SK-N-SH treated with all-trans-retinoic acid at 6 μM for 48 hours (cell line): ENCODE results near the gene LIN52.

Experiments used
- ATAC-seq: fragments of 200-7000 bp; cut with Tn5 transposase; 3 replicates; pipeline ENCODE4 v1.9.1; 2020; ENCODE audit warnings: mild to moderate bottlenecking, moderate library complexity
- ARNTL ChIP-seq: fragments of 450-650 bp; formaldehyde crosslinking; IDR thresholded peaks from 2 replicates; pipeline ENCODE4 v1.5.0; 2020; ENCODE audit warnings: low read depth, mild to moderate bottlenecking, moderate library complexity, borderline replicate concordance
- BACH2 ChIP-seq: fragments of 250-450 bp; sonication (Bioruptor Pico); IDR thresholded peaks from 2 replicates; pipeline ENCODE4 v1.9.0; 2021; ENCODE audit warnings: mild to moderate bottlenecking, borderline replicate concordance
- CSDC2 ChIP-seq: fragments of 250-450 bp; sonication (Bioruptor Pico); IDR thresholded peaks from 2 replicates; pipeline ENCODE4 v1.5.0; 2020; ENCODE audit warnings: mild to moderate bottlenecking, moderate library complexity
- ESRRG ChIP-seq: fragments of 250-450 bp; sonication (Bioruptor Pico); IDR thresholded peaks from 2 replicates; pipeline ENCODE4 v1.6.1; 2021; ENCODE audit warnings: mild to moderate bottlenecking
- GLIS3 ChIP-seq: fragments of 250-450 bp; sonication (Bioruptor Pico); IDR thresholded peaks from 2 replicates; pipeline ENCODE4 v1.5.0; 2020; ENCODE audit warnings: mild to moderate bottlenecking, moderate library complexity
- ISL1 ChIP-seq: fragments of 250-450 bp; sonication (Bioruptor Pico); IDR thresholded peaks from 2 replicates; pipeline ENCODE4 v2.1.2; 2022; ENCODE audit warnings: mild to moderate bottlenecking, moderate library complexity
- RARB ChIP-seq: fragments of 250-450 bp; sonication (Bioruptor Pico); IDR thresholded peaks from 2 replicates; pipeline ENCODE4 v1.8.0; 2021; ENCODE audit warnings: mild to moderate bottlenecking, moderate library complexity
- SNAI2 ChIP-seq: fragments of 250-450 bp; sonication (Bioruptor Pico); IDR thresholded peaks from 2 replicates; pipeline ENCODE4 v1.5.0; 2020; ENCODE audit warnings: mild to moderate bottlenecking, moderate library complexity
- TOX ChIP-seq: fragments of 250-450 bp; sonication (Bioruptor Pico); IDR thresholded peaks from 2 replicates; pipeline ENCODE4 v1.8.0; 2021; ENCODE audit warnings: mild to moderate bottlenecking, moderate library complexity, borderline replicate concordance
- ZC3H10 ChIP-seq: fragments of 250-450 bp; sonication (Bioruptor Pico); IDR thresholded peaks from 2 replicates; pipeline ENCODE4 v1.5.1; 2021; ENCODE audit warnings: mild to moderate bottlenecking, moderate library complexity
- ZFP30 ChIP-seq: fragments of 450-650 bp; formaldehyde crosslinking; IDR thresholded peaks from 2 replicates; pipeline ENCODE4 v1.5.0; 2022; ENCODE audit warnings: mild to moderate bottlenecking, moderate library complexity
- ZNF565 ChIP-seq: fragments of 450-650 bp; formaldehyde crosslinking; conservative IDR thresholded peaks from 2 replicates; pipeline ENCODE4 v1.5.0; 2020; ENCODE audit warnings: low read depth, mild to moderate bottlenecking, moderate library complexity
- ZNF70 ChIP-seq: fragments of 450-650 bp; formaldehyde crosslinking; IDR thresholded peaks from 2 replicates; pipeline ENCODE4 v1.5.0; 2020; ENCODE audit warnings: mild to moderate bottlenecking, moderate library complexity
- ZNF8 ChIP-seq: fragments of 450-650 bp; formaldehyde crosslinking; IDR thresholded peaks from 2 replicates; pipeline ENCODE4 v1.5.0; 2020; ENCODE audit warnings: mild to moderate bottlenecking, moderate library complexity
- TF ChIP-seq, protein P1 (sequence below): fragments of 250-450 bp; sonication (Bioruptor Pico); IDR thresholded peaks from 2 replicates; pipeline ENCODE4 v1.5.1; 2020; ENCODE audit warnings: low read depth, mild to moderate bottlenecking, moderate library complexity
- TF ChIP-seq, protein P2 (sequence below): fragments of 250-450 bp; sonication (Bioruptor Pico); IDR thresholded peaks from 2 replicates; pipeline ENCODE4 v1.5.0; 2020; ENCODE audit warnings: mild to moderate bottlenecking, moderate library complexity
- TF ChIP-seq, protein P3 (sequence below): fragments of 250-450 bp; sonication (Bioruptor Pico); IDR thresholded peaks from 2 replicates; pipeline ENCODE4 v1.5.1; 2021; ENCODE audit warnings: mild to moderate bottlenecking, moderate library complexity
- TF ChIP-seq, protein P4 (sequence below): fragments of 250-450 bp; sonication (Bioruptor Pico); IDR thresholded peaks from 2 replicates; pipeline ENCODE4 v1.8.0; 2020; ENCODE audit warnings: mild to moderate bottlenecking, moderate library complexity, borderline replicate concordance
- TF ChIP-seq, protein P5 (sequence below): fragments of 250-450 bp; sonication (Bioruptor Pico); IDR thresholded peaks from 2 replicates; pipeline ENCODE4 v1.8.0; 2021; ENCODE audit warnings: low read depth, mild to moderate bottlenecking, moderate library complexity, borderline replicate concordance

LIN52 gene

DNA sequence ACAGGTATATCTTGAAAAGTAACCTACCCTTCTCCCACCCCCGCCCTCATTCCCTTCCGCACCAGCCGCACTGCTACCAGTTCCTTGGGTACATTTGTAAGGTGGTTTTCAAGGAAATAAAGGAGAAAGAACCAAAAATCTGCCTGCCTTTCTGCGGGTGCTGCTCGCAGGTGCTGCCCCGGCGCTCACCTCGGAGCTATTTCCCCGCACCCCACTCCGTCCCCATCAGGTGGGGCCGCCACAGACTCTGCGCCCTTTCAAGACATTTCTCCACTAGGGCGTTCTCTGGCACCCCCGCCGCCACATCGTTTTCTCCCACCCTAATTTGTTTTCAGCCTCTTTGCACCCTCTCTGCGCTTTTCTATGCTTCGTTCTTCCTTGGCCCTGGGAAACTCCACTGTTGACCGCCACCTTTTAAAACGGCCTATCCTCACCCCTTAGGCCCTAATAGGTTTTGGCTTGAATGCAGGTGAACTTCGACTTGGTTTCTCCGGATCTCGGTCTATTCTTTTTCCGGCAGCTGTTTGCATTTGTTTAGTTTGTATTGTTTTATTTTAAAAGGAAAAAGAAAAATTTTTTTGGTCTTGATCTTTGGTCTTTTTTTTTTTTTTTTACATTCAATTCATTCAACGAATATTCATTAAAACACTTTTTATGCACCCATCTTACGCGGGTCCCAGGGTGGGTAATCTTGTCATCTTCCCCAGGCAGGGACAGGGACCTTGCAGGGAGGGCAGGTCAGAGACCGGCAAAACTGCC, 157.4 kb downstream of the LIN52 start (continued):
- TF ChIP-seq ESRRG (CRISPR knock-in tag): no peak
- TF ChIP-seq ZFP30 (CRISPR knock-in tag): no peak
- no peak for TF ChIP-seq ARNTL
- no peak for TF ChIP-seq ZNF8 (CRISPR knock-in tag)
- TF ChIP-seq, protein P1, sequence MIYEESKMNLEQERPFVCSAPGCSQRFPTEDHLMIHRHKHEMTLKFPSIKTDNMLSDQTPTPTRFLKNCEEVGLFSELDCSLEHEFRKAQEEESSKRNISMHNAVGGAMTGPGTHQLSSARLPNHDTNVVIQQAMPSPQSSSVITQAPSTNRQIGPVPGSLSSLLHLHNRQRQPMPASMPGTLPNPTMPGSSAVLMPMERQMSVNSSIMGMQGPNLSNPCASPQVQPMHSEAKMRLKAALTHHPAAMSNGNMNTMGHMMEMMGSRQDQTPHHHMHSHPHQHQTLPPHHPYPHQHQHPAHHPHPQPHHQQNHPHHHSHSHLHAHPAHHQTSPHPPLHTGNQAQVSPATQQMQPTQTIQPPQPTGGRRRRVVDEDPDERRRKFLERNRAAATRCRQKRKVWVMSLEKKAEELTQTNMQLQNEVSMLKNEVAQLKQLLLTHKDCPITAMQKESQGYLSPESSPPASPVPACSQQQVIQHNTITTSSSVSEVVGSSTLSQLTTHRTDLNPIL (CRISPR knock-in tag): no peak

DNA sequence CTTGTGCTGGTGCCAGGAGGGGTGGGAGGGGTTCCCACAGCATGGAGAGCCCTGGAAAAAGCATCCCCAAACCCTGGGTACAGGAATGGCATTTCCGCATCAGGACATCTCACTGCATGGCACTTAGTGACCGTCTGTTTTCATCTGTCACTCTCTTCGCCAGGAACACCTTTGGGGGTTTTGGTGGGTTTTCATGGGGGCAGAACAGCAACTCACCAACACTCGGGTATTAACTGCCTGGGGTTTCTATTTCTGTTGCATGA, 158.0 kb downstream of the LIN52 start:
- TF ChIP-seq ZNF8 (CRISPR knock-in tag): no peak
- TF ChIP-seq, protein P2, sequence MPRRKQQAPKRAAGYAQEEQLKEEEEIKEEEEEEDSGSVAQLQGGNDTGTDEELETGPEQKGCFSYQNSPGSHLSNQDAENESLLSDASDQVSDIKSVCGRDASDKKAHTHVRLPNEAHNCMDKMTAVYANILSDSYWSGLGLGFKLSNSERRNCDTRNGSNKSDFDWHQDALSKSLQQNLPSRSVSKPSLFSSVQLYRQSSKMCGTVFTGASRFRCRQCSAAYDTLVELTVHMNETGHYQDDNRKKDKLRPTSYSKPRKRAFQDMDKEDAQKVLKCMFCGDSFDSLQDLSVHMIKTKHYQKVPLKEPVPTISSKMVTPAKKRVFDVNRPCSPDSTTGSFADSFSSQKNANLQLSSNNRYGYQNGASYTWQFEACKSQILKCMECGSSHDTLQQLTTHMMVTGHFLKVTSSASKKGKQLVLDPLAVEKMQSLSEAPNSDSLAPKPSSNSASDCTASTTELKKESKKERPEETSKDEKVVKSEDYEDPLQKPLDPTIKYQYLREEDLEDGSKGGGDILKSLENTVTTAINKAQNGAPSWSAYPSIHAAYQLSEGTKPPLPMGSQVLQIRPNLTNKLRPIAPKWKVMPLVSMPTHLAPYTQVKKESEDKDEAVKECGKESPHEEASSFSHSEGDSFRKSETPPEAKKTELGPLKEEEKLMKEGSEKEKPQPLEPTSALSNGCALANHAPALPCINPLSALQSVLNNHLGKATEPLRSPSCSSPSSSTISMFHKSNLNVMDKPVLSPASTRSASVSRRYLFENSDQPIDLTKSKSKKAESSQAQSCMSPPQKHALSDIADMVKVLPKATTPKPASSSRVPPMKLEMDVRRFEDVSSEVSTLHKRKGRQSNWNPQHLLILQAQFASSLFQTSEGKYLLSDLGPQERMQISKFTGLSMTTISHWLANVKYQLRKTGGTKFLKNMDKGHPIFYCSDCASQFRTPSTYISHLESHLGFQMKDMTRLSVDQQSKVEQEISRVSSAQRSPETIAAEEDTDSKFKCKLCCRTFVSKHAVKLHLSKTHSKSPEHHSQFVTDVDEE (CRISPR knock-in tag): no peak
- TF ChIP-seq, protein P3, sequence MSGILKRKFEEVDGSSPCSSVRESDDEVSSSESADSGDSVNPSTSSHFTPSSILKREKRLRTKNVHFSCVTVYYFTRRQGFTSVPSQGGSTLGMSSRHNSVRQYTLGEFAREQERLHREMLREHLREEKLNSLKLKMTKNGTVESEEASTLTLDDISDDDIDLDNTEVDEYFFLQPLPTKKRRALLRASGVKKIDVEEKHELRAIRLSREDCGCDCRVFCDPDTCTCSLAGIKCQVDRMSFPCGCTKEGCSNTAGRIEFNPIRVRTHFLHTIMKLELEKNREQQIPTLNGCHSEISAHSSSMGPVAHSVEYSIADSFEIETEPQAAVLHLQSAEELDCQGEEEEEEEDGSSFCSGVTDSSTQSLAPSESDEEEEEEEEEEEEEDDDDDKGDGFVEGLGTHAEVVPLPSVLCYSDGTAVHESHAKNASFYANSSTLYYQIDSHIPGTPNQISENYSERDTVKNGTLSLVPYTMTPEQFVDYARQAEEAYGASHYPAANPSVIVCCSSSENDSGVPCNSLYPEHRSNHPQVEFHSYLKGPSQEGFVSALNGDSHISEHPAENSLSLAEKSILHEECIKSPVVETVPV (CRISPR knock-in tag): no peak
- no peak for TF ChIP-seq BACH2
- TF ChIP-seq ZFP30 (CRISPR knock-in tag): no peak
- ATAC-seq: no peak

DNA sequence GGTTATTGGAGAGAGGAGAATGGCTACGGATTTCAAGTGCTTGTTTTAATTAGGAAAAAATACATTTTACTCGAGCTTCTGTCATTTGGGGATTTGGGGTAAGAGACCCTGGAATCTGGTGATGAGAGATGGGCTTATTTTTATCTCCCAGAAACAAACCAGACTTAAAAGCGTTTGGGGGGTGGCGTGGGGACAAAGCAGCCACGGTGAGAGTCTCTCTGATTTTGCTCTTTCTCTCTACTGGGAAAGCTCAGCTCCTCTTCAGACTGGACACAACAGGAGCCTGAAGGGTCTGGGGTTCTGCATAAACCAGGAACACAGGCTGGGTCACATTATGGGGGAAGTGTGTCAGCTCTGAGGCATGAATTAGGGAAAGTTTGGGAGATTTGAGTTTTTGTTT, 158.3 kb downstream of the LIN52 start:
- TF ChIP-seq SNAI2 (CRISPR knock-in tag) (no peak), BACH2 (no peak), ZNF565 (CRISPR knock-in tag) (no peak), TOX (CRISPR knock-in tag) (no peak), CSDC2 (CRISPR knock-in tag) (no peak), ESRRG (CRISPR knock-in tag) (no peak)
- TF ChIP-seq, protein P4, sequence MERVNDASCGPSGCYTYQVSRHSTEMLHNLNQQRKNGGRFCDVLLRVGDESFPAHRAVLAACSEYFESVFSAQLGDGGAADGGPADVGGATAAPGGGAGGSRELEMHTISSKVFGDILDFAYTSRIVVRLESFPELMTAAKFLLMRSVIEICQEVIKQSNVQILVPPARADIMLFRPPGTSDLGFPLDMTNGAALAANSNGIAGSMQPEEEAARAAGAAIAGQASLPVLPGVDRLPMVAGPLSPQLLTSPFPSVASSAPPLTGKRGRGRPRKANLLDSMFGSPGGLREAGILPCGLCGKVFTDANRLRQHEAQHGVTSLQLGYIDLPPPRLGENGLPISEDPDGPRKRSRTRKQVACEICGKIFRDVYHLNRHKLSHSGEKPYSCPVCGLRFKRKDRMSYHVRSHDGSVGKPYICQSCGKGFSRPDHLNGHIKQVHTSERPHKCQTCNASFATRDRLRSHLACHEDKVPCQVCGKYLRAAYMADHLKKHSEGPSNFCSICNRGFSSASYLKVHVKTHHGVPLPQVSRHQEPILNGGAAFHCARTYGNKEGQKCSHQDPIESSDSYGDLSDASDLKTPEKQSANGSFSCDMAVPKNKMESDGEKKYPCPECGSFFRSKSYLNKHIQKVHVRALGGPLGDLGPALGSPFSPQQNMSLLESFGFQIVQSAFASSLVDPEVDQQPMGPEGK (CRISPR knock-in tag): no peak
- no peak for ATAC-seq

DNA sequence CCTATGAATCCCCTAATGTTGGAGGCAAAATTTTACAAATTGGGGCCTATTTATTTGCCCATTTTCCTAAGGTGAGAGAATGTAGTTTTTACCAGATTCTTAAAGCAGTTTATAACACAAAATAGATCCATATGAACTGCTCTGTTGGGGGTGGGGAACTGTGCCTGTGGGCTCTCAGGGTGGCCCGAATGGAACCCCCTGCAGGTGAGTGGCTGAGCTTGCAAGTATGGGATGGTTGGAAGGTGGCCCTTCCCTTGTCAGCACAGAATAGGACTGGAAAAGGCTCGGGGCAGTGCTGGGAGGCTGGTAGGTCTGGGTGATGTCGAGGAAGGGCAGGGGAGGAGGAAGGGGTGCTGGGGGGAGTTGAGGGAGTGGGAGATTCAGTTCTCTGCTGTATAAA, 159.4 kb downstream of the LIN52 start:
- 0 out of 3 replicates have a peak, but pooled peaks have one; percentile 9 for ATAC-seq
- no peak for TF ChIP-seq ESRRG (CRISPR knock-in tag)
- TF ChIP-seq, protein P2 (CRISPR knock-in tag): no peak
- TF ChIP-seq ZNF565 (CRISPR knock-in tag): no peak
- TF ChIP-seq, protein P4 (CRISPR knock-in tag): no peak
- TF ChIP-seq, protein P5, sequence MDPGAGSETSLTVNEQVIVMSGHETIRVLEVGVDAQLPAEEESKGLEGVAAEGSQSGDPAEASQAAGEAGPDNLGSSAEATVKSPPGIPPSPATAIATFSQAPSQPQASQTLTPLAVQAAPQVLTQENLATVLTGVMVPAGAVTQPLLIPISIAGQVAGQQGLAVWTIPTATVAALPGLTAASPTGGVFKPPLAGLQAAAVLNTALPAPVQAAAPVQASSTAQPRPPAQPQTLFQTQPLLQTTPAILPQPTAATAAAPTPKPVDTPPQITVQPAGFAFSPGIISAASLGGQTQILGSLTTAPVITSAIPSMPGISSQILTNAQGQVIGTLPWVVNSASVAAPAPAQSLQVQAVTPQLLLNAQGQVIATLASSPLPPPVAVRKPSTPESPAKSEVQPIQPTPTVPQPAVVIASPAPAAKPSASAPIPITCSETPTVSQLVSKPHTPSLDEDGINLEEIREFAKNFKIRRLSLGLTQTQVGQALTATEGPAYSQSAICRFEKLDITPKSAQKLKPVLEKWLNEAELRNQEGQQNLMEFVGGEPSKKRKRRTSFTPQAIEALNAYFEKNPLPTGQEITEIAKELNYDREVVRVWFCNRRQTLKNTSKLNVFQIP (CRISPR knock-in tag): no peak
- TF ChIP-seq GLIS3 (CRISPR knock-in tag): no peak
- TF ChIP-seq, protein P3 (CRISPR knock-in tag): no peak
- TF ChIP-seq ZNF8 (CRISPR knock-in tag): no peak
- TF ChIP-seq BACH2: no peak
- no peak for TF ChIP-seq ZC3H10
- no peak for TF ChIP-seq RARB (CRISPR knock-in tag)
- TF ChIP-seq CSDC2 (CRISPR knock-in tag): no peak
- no peak for TF ChIP-seq ZNF70 (CRISPR knock-in tag)
- no peak for TF ChIP-seq ISL1 (CRISPR knock-in tag)
